Activated B cell treated with CpG ODN at 0.5 μM for 24 hours (primary cell): Measurements from ENCODE around the gene SIK1. TPM values are rescaled to one million over a fixed set of nuclear protein-coding genes. Genes with fewer than 3 reads are reported as not detected.

ENCODE experiments used
- ATAC-seq: fragments of 200-7000 bp; cut with Tn5 transposase; one replicate; pipeline ENCODE4 v1.10.0; 2021; ENCODE audit warnings: low read depth, mild to moderate bottlenecking, moderate library complexity
- CTCF ChIA-PET: fragments of 350-600 bp; sonication (Branson Sonifier 250); formaldehyde crosslinking; loops from one replicate; lab custom pipeline; 2021; ENCODE audit warnings: antibody characterized with exemption; lab: Charles Lee
- POLR2A ChIA-PET: fragments of 350-600 bp; sonication (Branson Sonifier 250); formaldehyde crosslinking; loops from one replicate; lab custom pipeline; 2021; ENCODE audit warnings: antibody characterized with exemption; lab: Charles Lee
- DNase-seq: peaks from one replicate; pipeline ENCODE4 v3.0.0; 2022
- H3K27ac Mint-ChIP-seq: one replicate; pipeline ENCODE4 v1.8.0; 2020; ENCODE audit warnings: mixed read lengths
- H3K27me3 Mint-ChIP-seq: one replicate; pipeline ENCODE4 v1.8.0; 2021; ENCODE audit warnings: mixed read lengths
- H3K36me3 Mint-ChIP-seq: one replicate; pipeline ENCODE4 v1.8.0; 2021; ENCODE audit warnings: low read depth, mixed read lengths
- H3K4me1 Mint-ChIP-seq: one replicate; pipeline ENCODE4 v1.8.0; 2021; ENCODE audit warnings: mixed read lengths
- H3K4me3 Mint-ChIP-seq: one replicate; pipeline ENCODE4 v1.8.0; 2020; ENCODE audit warnings: mild to moderate bottlenecking, mixed read lengths
- H3K9me3 Mint-ChIP-seq: one replicate; pipeline ENCODE4 v1.8.0; 2020; ENCODE audit warnings: mixed read lengths
- CTCF ChIP-seq: fragments of 200-600 bp; IDR thresholded peaks from one replicate; pipeline ENCODE4 v1.8.0; 2022; ENCODE audit warnings: antibody characterized with exemption, mild to moderate bottlenecking
- intact Hi-C: fragments of 100-400 bp; cut with micrococcal nuclease; formaldehyde crosslinking; loops from one replicate; pipeline ENCODE4 v1.15.1; 2024
- total RNA-seq: library from RNA; stranded (reverse); gene quantifications from 2 replicates; pipeline ENCODE4 v1.2.3, GENCODE V29; 2022

Gene SIK1
- total RNA-seq, 1 donor from 2014 or later = 20.2 TPM

GRCh38 chr21:43373362-43374227 is 53.3 kb downstream of the SIK1 start:
- no peak for DNase-seq
- POLR2A ChIA-PET = no interaction called here
- Mint-ChIP-seq H3K27ac (no peak overlapping the region), H3K4me3 (no peak overlapping the region), H3K36me3 (no peaks in the 10 kb centered on the region), H3K4me1 (peaks cover 30% of the 10 kb centered on the region), H3K9me3 (no peaks in the 10 kb centered on the region), H3K27me3 (no peaks in the 10 kb centered on the region)
- ATAC-seq = no peak
- no peak for TF ChIP-seq CTCF
- CTCF ChIA-PET = no interaction called here
- intact Hi-C loops = no loop called here

- no peak for TF ChIP-seq CTCF
- ATAC-seq (no peak), DNase-seq (no peak)
- ChIA-PET CTCF (no interaction called here), POLR2A (no interaction called here)
- Mint-ChIP-seq H3K4me1 (peaks cover 37% of the 10 kb centered on the region), H3K36me3 (no peaks in the 10 kb centered on the region), H3K4me3 (no peak overlapping the region), H3K27ac (no peak overlapping the region), H3K27me3 (no peaks in the 10 kb centered on the region), H3K9me3 (no peaks in the 10 kb centered on the region)
- intact Hi-C loops = no loop called here
Observed at GRCh38 chr21:43372663-43373361, 54.1 kb downstream of the SIK1 start.

- H3K9me3 Mint-ChIP-seq = no peaks in the 10 kb centered on the region
- H3K4me3 Mint-ChIP-seq = no peak overlapping the region
- ATAC-seq (no peak), DNase-seq (no peak)
- no peaks in the 10 kb centered on the region for H3K36me3 Mint-ChIP-seq
- POLR2A ChIA-PET = interaction anchor here (1.0 kb wide), 1 partner anchor 10 kb away, joined by 4 read pairs; no protein-coding TSS in a partner anchor
- no peaks in the 10 kb centered on the region for H3K27me3 Mint-ChIP-seq
- TF ChIP-seq CTCF = no peak
- CTCF ChIA-PET = no interaction called here
- no peak overlapping the region for H3K27ac Mint-ChIP-seq
- intact Hi-C loops = no loop called here
- H3K4me1 Mint-ChIP-seq = peaks cover 38% of the 10 kb centered on the region
Observed at GRCh38 chr21:43371786-43372185, 55.1 kb downstream of the SIK1 start.

GRCh38 chr21:43370888-43371570 is 55.9 kb downstream of the SIK1 start:
- no peaks in the 10 kb centered on the region for H3K36me3 Mint-ChIP-seq
- no peak overlapping the region for H3K4me3 Mint-ChIP-seq
- POLR2A ChIA-PET = interaction anchor here (1.0 kb wide), 1 partner anchor 9 kb away, joined by 4 read pairs; no protein-coding TSS in a partner anchor
- ATAC-seq (no peak), DNase-seq (no peak)
- TF ChIP-seq CTCF = no peak
- peaks cover 38% of the 10 kb centered on the region for H3K4me1 Mint-ChIP-seq
- H3K27me3 Mint-ChIP-seq = no peaks in the 10 kb centered on the region
- H3K9me3 Mint-ChIP-seq = no peaks in the 10 kb centered on the region
- CTCF ChIA-PET = no interaction called here
- H3K27ac Mint-ChIP-seq = peak overlapping the region; percentile 59
- intact Hi-C loops = no loop called here
